Ovary (tissue), 9 donors: ENCODE data around the gene UNC13A. TPM values are rescaled to one million over a fixed set of nuclear protein-coding genes. Genes with fewer than 3 reads are reported as not detected.

Experiments used
- DNase-seq, 5 donors: peaks; one replicate each; pipeline ENCODE4 v3.0.0-alpha.2; 2019 to 2020
- H3K27ac ChIP-seq, 2 donors: fragments of 200-600 bp; one replicate each; pipeline versions ENCODE4 v1.5.1 to v1.8.0; 2019 to 2022
- H3K27me3 ChIP-seq: fragments of 200-600 bp; one replicate; pipeline ENCODE4 v1.8.0; 2022
- H3K36me3 ChIP-seq: fragments of 200-600 bp; sonication (generic); one replicate; pipeline ENCODE4 v1.5.1; 2019
- H3K4me1 ChIP-seq: one replicate; pipeline ENCODE4 v1.8.1; 2013; ENCODE audit warnings: mild to moderate bottlenecking, moderate library complexity; ENCODE audit not compliant: insufficient read depth
- H3K4me3 ChIP-seq: fragments of 200-600 bp; sonication (generic); one replicate; pipeline ENCODE4 v1.5.1; 2017
- H3K9me3 ChIP-seq, 2 donors: fragments of 200-600 bp in 1 of 2; sonication (generic) in 1 of 2; one replicate each; pipeline versions ENCODE4 v1.5.1 to v1.8.1; 2013 to 2019; ENCODE audit warnings: mild to moderate bottlenecking in 1 of 2, moderate library complexity in 1 of 2
- CTCF ChIP-seq, 3 donors: fragments of 450-650 bp in 2 of 3; fragments of 200-600 bp in 1 of 3; IDR thresholded peaks; one replicate each; pipeline versions ENCODE4 v1.5.1 to v1.8.0; 2016 to 2022; ENCODE audit warnings: antibody characterized with exemption in 3 of 3, mild to moderate bottlenecking in 1 of 3
- EP300 ChIP-seq: sonication (generic); formaldehyde crosslinking; IDR thresholded peaks from one replicate; pipeline ENCODE4 v1.6.1; 2017; ENCODE audit warnings: antibody characterized with exemption
- POLR2A ChIP-seq: fragments of 450-650 bp; IDR thresholded peaks from one replicate; pipeline ENCODE4 v1.6.1; 2017; ENCODE audit warnings: antibody characterized with exemption, mild to moderate bottlenecking, moderate library complexity
- WGBS, 3 donors: extraction: QIAGEN DNeasy Blood & Tissue Kit in 1 of 3; methylation state at CpG; one replicate each; pipeline versions ENCODE4 v1.1.5 to v1.1.7; 2013 to 2017; 5-methylcytosine and 5-hydroxymethylcytosine counted together
- intact Hi-C, 4 donors: fragments of 100-400 bp; cut with DNase I; formaldehyde crosslinking; loops; one replicate each; pipeline versions ENCODE4 v1.11.0 to v1.15.1; 2022 to 2023
- polyA plus RNA-seq, 2 donors: library from polyadenylated mRNA; stranded (reverse); fragments of 200-250 nt in 1 of 2; fragments of 350-450 nt in 1 of 2; fragmentation: Illumina TruSeq in 1 of 2; extraction: RNeasy Lipid Tissue Mini Kit (QIAGEN cat#74804) in 1 of 2; gene quantifications; one replicate each; pipeline ENCODE4 v1.2.3, GENCODE V29; 2013 to 2014
- total RNA-seq, 7 donors: library from RNA; depleted of rRNA in 2 of 7; stranded (reverse); fragments of >200 nt in 2 of 7; fragmentation: NEBNext Ultra II Directional in 3 of 7; extraction: Animal tissue kit (Norgen Biotek cat#: 25700) in 3 of 7; gene quantifications; one replicate each; pipeline versions ENCODE4 v1.1.0 to v1.2.4, GENCODE V29; 2016 to 2023
- donor health status: DM: no; HTN: no; CAD: no; lungs with moderate emphysema.
- donor health status: DM: no; HTN: no; CAD: no.
- donor health status: Bipolar disorder and iron deficiency.
- donor health status: DM: yes; HTN: yes; CAD: no.
- donor health status: DM: no; HTN: no; CAD: no.
- donor health status: DM: yes; HTN: yes; CAD: no.

The UNC13A gene
- total and polyA plus RNA-seq, 9 donors: 0.08 to 0.38 (median 0.15) TPM

GRCh38 chr19:17557466-17557865 lies 130.7 kb downstream of the UNC13A start:
- Histone ChIP-seq H3K4me3 (no peak overlapping the region), H3K27me3 (no peaks in the 10 kb centered on the region), H3K4me1 (peaks cover 9% of the 10 kb centered on the region), H3K36me3 (no peaks in the 10 kb centered on the region), H3K9me3 (no peaks in the 10 kb centered on the region), H3K27ac (no peak overlapping the region)
- no peak for TF ChIP-seq POLR2A
- TF ChIP-seq CTCF (IDR thresholded peaks at IDR 0.05): no peak
- no peak for TF ChIP-seq EP300
- 89 to 92% (median 90%) methylated on average over 9 of the region's 9 CpGs for WGBS, 3 donors
- no peak for DNase-seq
- intact Hi-C loops: no loop called here

GRCh38 chr19:17556995-17557394 lies 131.2 kb downstream of the UNC13A start:
- Histone ChIP-seq H3K4me3 (no peak overlapping the region), H3K27me3 (no peaks in the 10 kb centered on the region), H3K27ac (no peak overlapping the region), H3K36me3 (no peaks in the 10 kb centered on the region), H3K4me1 (peaks cover 9% of the 10 kb centered on the region), H3K9me3 (no peaks in the 10 kb centered on the region)
- intact Hi-C loops: no loop called here
- no peak for DNase-seq
- WGBS, 3 donors: 83 to 94% (median 91%) methylated on average over 7 of the region's 7 CpGs
- TF ChIP-seq CTCF (IDR thresholded peaks at IDR 0.05) (no peak), EP300 (no peak), POLR2A (no peak)

GRCh38 chr19:17555929-17556813 lies 132.0 kb downstream of the UNC13A start:
- intact Hi-C loops: no loop called here
- Histone ChIP-seq H3K27me3 (no peaks in the 10 kb centered on the region), H3K4me3 (peak overlapping the region; percentile 69), H3K36me3 (no peaks in the 10 kb centered on the region), H3K9me3 (no peaks in the 10 kb centered on the region), H3K27ac (peak overlapping the region; percentile 31 to 72), H3K4me1 (peaks cover 9% of the 10 kb centered on the region)
- peak; percentile 53 to 77 (median 63) for DNase-seq
- TF ChIP-seq EP300 (no peak), CTCF (IDR thresholded peaks at IDR 0.05) (no peak), POLR2A (no peak)
- 5 to 7% (median 5%) methylated on average over 37 to 46 of the region's 46 CpGs for WGBS, 3 donors

GRCh38 chr19:17555480-17555928 lies 132.7 kb downstream of the UNC13A start, which contains the start of gene COLGALT1:
Gene COLGALT1 (plus strand): TSS chr19:17555649. CDS start chr19:17555714, 65 bp downstream.
- Histone ChIP-seq H3K27ac (peak within 1 kb of the TSS; percentile 31 to 72), H3K27me3 (no peaks in the 10 kb centered on the region), H3K4me1 (peaks cover 9% of the 10 kb centered on the region), H3K4me3 (peak within 1 kb of the TSS; percentile 69), H3K9me3 (no peaks in the 10 kb centered on the region), H3K36me3 (no peaks in the 10 kb centered on the region)
- 0 to 1% (median 0%) methylated on average over 17 to 64 of the region's 64 CpGs for WGBS, 3 donors
- intact Hi-C loops: no loop called here
- TF ChIP-seq POLR2A (peak; percentile 49), EP300 (no peak), CTCF (IDR thresholded peaks at IDR 0.05) (no peak)
- DNase-seq: peak; percentile 97 to 99 (median 98)
